ENCODE data around the gene LMLN. TPM values are rescaled to one million over a fixed set of nuclear protein-coding genes. Genes with fewer than 3 reads are reported as not detected.
A peak's percentile ranks its signal among the peaks of the same experiment; 100 is the strongest.

Gene LMLN
- total RNA-seq, 4 donors from 2014 or later = 2.8 to 7.5 (median 4.1) TPM

- TF ChIP-seq EP300 (IDR thresholded peaks at IDR 0.05) (no peak), POLR2AphosphoS5 (IDR thresholded peaks at IDR 0.05) (peak; percentile 89), POLR2A (IDR thresholded peaks at IDR 0.05) (peak; percentile 57 to 75)
- TF ChIP-seq, protein P1, sequence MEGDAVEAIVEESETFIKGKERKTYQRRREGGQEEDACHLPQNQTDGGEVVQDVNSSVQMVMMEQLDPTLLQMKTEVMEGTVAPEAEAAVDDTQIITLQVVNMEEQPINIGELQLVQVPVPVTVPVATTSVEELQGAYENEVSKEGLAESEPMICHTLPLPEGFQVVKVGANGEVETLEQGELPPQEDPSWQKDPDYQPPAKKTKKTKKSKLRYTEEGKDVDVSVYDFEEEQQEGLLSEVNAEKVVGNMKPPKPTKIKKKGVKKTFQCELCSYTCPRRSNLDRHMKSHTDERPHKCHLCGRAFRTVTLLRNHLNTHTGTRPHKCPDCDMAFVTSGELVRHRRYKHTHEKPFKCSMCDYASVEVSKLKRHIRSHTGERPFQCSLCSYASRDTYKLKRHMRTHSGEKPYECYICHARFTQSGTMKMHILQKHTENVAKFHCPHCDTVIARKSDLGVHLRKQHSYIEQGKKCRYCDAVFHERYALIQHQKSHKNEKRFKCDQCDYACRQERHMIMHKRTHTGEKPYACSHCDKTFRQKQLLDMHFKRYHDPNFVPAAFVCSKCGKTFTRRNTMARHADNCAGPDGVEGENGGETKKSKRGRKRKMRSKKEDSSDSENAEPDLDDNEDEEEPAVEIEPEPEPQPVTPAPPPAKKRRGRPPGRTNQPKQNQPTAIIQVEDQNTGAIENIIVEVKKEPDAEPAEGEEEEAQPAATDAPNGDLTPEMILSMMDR (IDR thresholded peaks at IDR 0.05) = no peak
- Histone ChIP-seq H3K36me3 (peaks cover 0 to 40% of the 10 kb centered on the region in 2 donors), H3K4me3 (peak within 1 kb of the TSS; percentile 60 to 90), H3K27ac (peak within 1 kb of the TSS; percentile 87 to 95 (median 90)), H3K27me3 (no peaks in the 10 kb centered on the region), H3K4me1 (peaks cover 4 to 48% (median 15%) of the 10 kb centered on the region in 3 donors), H3K9me3 (no peaks in the 10 kb centered on the region)
- ATAC-seq = peak; percentile 91
- 0 to 1% methylated on average over 20 to 31 of the region's 36 CpGs for WGBS, 2 donors (ENCODE audit: low coverage in 1 of 2)
Observed at GRCh38 chr3:197949778-197950676, 10.0 kb upstream of the LMLN start, which contains the start of gene RPL35A. RPL35A (plus strand) TSS chr3:197950190; CDS start chr3:197950968, 778 bp downstream.

GRCh38 chr3:197950677-197951061 is 9.3 kb upstream of the LMLN start:
- H3K27me3 ChIP-seq = no peaks in the 10 kb centered on the region
- ATAC-seq = no peak
- 0 to 2% methylated on average over 9 to 11 of the region's 11 CpGs for WGBS, 2 donors (ENCODE audit: low coverage in 1 of 2)
- H3K4me1 ChIP-seq = peaks cover 4 to 48% (median 15%) of the 10 kb centered on the region in 3 donors
- peak overlapping the region; percentile 87 to 95 (median 90) for H3K27ac ChIP-seq
- no peaks in the 10 kb centered on the region for H3K9me3 ChIP-seq
- TF ChIP-seq EP300 (IDR thresholded peaks at IDR 0.05) (no peak), POLR2AphosphoS5 (IDR thresholded peaks at IDR 0.05) (no peak), POLR2A (IDR thresholded peaks at IDR 0.05) (no peak)
- TF ChIP-seq, protein P1 (IDR thresholded peaks at IDR 0.05) = no peak
- peak overlapping the region; percentile 60 to 90 for H3K4me3 ChIP-seq
- peaks cover 0 to 46% of the 10 kb centered on the region in 2 donors for H3K36me3 ChIP-seq

DNA sequence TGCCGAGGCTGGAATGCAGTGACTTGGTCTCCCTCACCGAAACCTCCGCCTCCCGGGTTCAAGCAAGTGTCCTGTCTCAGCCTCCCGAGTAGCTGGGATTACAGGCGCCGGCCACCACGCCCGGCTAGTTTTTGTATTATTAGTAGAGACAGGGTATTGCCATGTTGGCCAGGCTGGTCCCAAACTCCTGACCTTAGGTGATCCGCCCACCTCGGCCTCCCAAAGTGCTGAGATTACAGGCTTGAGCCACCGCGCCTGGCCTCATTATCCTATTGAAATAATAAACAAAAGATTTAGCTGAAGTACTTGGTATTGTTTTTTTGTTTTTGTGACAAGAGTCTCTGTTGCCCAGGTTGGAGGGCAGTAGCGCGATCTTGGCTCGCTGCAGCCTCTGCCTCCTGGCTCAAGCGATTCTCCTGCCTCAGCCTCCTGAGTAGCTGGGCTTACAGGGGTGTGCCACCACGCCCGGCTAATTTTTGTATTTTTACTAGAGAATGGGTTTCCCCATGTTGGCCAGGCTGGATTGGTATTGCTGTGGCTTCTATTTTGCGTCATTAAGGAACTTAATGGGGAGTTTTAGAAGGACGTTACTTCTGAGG is 8.5 kb upstream of the LMLN start:
- H3K36me3 ChIP-seq = peaks cover 0 to 55% of the 10 kb centered on the region in 2 donors
- no peak for TF ChIP-seq POLR2A (IDR thresholded peaks at IDR 0.05)
- TF ChIP-seq POLR2AphosphoS5 (IDR thresholded peaks at IDR 0.05) = no peak
- TF ChIP-seq EP300 (IDR thresholded peaks at IDR 0.05) = no peak
- TF ChIP-seq, protein P1 (IDR thresholded peaks at IDR 0.05) = no peak
- peak overlapping the region in 3 of 4 donors; percentile 22 to 88 (median 87) for H3K27ac ChIP-seq
- no peaks in the 10 kb centered on the region for H3K9me3 ChIP-seq
- 82 to 85% methylated on average over 4 to 21 of the region's 21 CpGs for WGBS, 2 donors (ENCODE audit: low coverage in 1 of 2)
- peak overlapping the region in 1 of 2 donors; percentile 60 for H3K4me3 ChIP-seq
- H3K4me1 ChIP-seq = peaks cover 4 to 48% (median 15%) of the 10 kb centered on the region in 3 donors
- H3K27me3 ChIP-seq = no peaks in the 10 kb centered on the region
- no peak for ATAC-seq

- Histone ChIP-seq H3K4me3 (no peak overlapping the region), H3K4me1 (peaks cover 4 to 49% (median 15%) of the 10 kb centered on the region in 3 donors), H3K9me3 (no peaks in the 10 kb centered on the region), H3K27ac (no peak overlapping the region), H3K36me3 (peaks cover 0 to 61% of the 10 kb centered on the region in 2 donors), H3K27me3 (no peaks in the 10 kb centered on the region)
- no peak for ATAC-seq
- TF ChIP-seq POLR2AphosphoS5 (IDR thresholded peaks at IDR 0.05) (no peak), EP300 (IDR thresholded peaks at IDR 0.05) (no peak), POLR2A (IDR thresholded peaks at IDR 0.05) (no peak)
- TF ChIP-seq, protein P1 (IDR thresholded peaks at IDR 0.05) = no peak
- WGBS, 2 donors (ENCODE audit: low coverage in 1 of 2) = 87% methylated on average over 8 of the region's 9 CpGs; no CpG with 5 or more reads in 1 of the 2 donors
Observed at GRCh38 chr3:197952440-197952839, 7.6 kb upstream of the LMLN start.

All from gastroesophageal sphincter (tissue), 4 donors.